Measurements from ENCODE around the gene APLP2. TPM values are rescaled to one million over a fixed set of nuclear protein-coding genes. Genes with fewer than 3 reads are reported as not detected.

Gene APLP2
- total RNA-seq, 1 experiment from 2014 or later = 210 TPM

GRCh38 chr11:130070109-130070845 is 583 bp downstream of the APLP2 start:
- Histone ChIP-seq H2AFZ (ENCODE audit: low read depth, low read length, poor library complexity, severe bottlenecking) (no peak overlapping the region), H3K4me1 (ENCODE audit: control insufficient read depth in 1 of 2, insufficient read depth in 2 of 2, low read length in 2 of 2) (peaks cover 13 to 29% of the 10 kb centered on the region in 2 experiments; a peak in 3 of 4 replicates), H4K20me1 (ENCODE audit: insufficient read depth) (no peaks in the 10 kb centered on the region), H3K79me2 (ENCODE audit: insufficient read depth, low read length) (peaks cover 47% of the 10 kb centered on the region), H3K27ac (ENCODE audit: low read depth, low read length) (peak overlapping the region; percentile 85), H3K4me2 (ENCODE audit: low read length) (peak overlapping the region; percentile 72), H3K9me3 (ENCODE audit: control insufficient read depth in 1 of 2, insufficient read depth in 1 of 2, low read depth in 1 of 2, low read length in 2 of 2) (no peaks in the 10 kb centered on the region), H3K36me3 (ENCODE audit: control insufficient read depth in 1 of 2, insufficient read depth in 2 of 2, low read length in 2 of 2) (no peaks in the 10 kb centered on the region), H3K27me3 (ENCODE audit: insufficient read depth, low read length) (no peaks in the 10 kb centered on the region), H3K4me3 (replicated peaks in 1 of 2; ENCODE audit: low read depth in 1 of 2, low read length in 2 of 2) (peak overlapping the region; percentile 71 to 79), H3K9me2 (ENCODE audit: insufficient read depth) (no peaks in the 10 kb centered on the region), H3K9ac (ENCODE audit: low read length) (peak overlapping the region; percentile 78)
- ChIA-PET POLR2A (interaction anchor here (0.6 to 2.1 kb wide), 4 partner anchors 11 to 68 kb away, joined by 3 to 6 read pairs (median 4); partner anchors contain the start of gene PRDM10), CTCF (no interaction called here), RAD21 (ENCODE audit: low non-redundant PET in 1 of 2, low total read pairs in 2 of 2, uncharacterized antibody in 2 of 2, unreplicated experiment in 2 of 2) (interaction anchor here in 1 of 2 experiments (0.7 kb wide), 1 partner anchor 10 kb away, joined by 4 read pairs; no protein-coding TSS in a partner anchor)
- intact Hi-C loops (cut with micrococcal nuclease) = no loop called here
- no peak for DNase-seq (ENCODE audit: low read depth, low spot score)
- no TSS peak for BruUV-seq (replicated peaks)
- peak; percentile 27 for ATAC-seq
- TF ChIP-seq, protein P1, sequence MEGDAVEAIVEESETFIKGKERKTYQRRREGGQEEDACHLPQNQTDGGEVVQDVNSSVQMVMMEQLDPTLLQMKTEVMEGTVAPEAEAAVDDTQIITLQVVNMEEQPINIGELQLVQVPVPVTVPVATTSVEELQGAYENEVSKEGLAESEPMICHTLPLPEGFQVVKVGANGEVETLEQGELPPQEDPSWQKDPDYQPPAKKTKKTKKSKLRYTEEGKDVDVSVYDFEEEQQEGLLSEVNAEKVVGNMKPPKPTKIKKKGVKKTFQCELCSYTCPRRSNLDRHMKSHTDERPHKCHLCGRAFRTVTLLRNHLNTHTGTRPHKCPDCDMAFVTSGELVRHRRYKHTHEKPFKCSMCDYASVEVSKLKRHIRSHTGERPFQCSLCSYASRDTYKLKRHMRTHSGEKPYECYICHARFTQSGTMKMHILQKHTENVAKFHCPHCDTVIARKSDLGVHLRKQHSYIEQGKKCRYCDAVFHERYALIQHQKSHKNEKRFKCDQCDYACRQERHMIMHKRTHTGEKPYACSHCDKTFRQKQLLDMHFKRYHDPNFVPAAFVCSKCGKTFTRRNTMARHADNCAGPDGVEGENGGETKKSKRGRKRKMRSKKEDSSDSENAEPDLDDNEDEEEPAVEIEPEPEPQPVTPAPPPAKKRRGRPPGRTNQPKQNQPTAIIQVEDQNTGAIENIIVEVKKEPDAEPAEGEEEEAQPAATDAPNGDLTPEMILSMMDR (IDR thresholded peaks at IDR 0.05 in 2 of 3, conservative IDR thresholded peaks at IDR 0.05 in 1 of 3; ENCODE audit: borderline replicate concordance in 1 of 3, insufficient read depth in 1 of 3, low read depth in 2 of 3, low read length in 2 of 3) = 0 out of 6 replicates have a peak, but pooled peaks of 1 of the 3 experiments have one; percentile 12
- no peak for TF ChIP-seq SRF (IDR thresholded peaks at IDR 0.05; ENCODE audit: low read depth)
- TF ChIP-seq ZFX (IDR thresholded peaks at IDR 0.05) = peak; percentile 53; the same call in 1 of the 2 replicates
- no peak for TF ChIP-seq ELF1 (IDR thresholded peaks at IDR 0.05; ENCODE audit: borderline replicate concordance, low read depth)
- no peak for TF ChIP-seq EZH2phosphoT487 (IDR thresholded peaks at IDR 0.05; ENCODE audit: borderline replicate concordance)

- Histone ChIP-seq H3K36me3 (ENCODE audit: control insufficient read depth in 1 of 2, insufficient read depth in 2 of 2, low read length in 2 of 2) (no peaks in the 10 kb centered on the region), H3K9me3 (ENCODE audit: control insufficient read depth in 1 of 2, insufficient read depth in 1 of 2, low read depth in 1 of 2, low read length in 2 of 2) (no peaks in the 10 kb centered on the region), H3K9ac (ENCODE audit: low read length) (peak overlapping the region; percentile 78), H3K79me2 (ENCODE audit: insufficient read depth, low read length) (peaks cover 53% of the 10 kb centered on the region), H2AFZ (ENCODE audit: low read depth, low read length, poor library complexity, severe bottlenecking) (no peak overlapping the region), H3K27me3 (ENCODE audit: insufficient read depth, low read length) (no peaks in the 10 kb centered on the region), H3K27ac (ENCODE audit: low read depth, low read length) (peak overlapping the region; percentile 85; the same call in 1 of the 2 replicates), H4K20me1 (ENCODE audit: insufficient read depth) (no peaks in the 10 kb centered on the region), H3K4me1 (ENCODE audit: control insufficient read depth in 1 of 2, insufficient read depth in 2 of 2, low read length in 2 of 2) (peaks cover 13 to 29% of the 10 kb centered on the region in 2 experiments; a peak in 3 of 4 replicates), H3K4me2 (ENCODE audit: low read length) (peak overlapping the region; percentile 72), H3K9me2 (ENCODE audit: insufficient read depth) (no peaks in the 10 kb centered on the region), H3K4me3 (replicated peaks in 1 of 2; ENCODE audit: low read depth in 1 of 2, low read length in 2 of 2) (peak overlapping the region; percentile 71 to 79)
- no peak for TF ChIP-seq SP1 (IDR thresholded peaks at IDR 0.05; ENCODE audit: low read depth)
- TF ChIP-seq SIN3A (IDR thresholded peaks at IDR 0.05; ENCODE audit: low read depth) = 0 out of 2 replicates have a peak, but pooled peaks have one; percentile 10
- intact Hi-C loops (cut with micrococcal nuclease) = no loop called here
- ChIA-PET RAD21 (ENCODE audit: low non-redundant PET in 1 of 2, low total read pairs in 2 of 2, uncharacterized antibody in 2 of 2, unreplicated experiment in 2 of 2) (interaction anchor here in 1 of 2 experiments (0.7 kb wide), 1 partner anchor 10 kb away, joined by 4 read pairs; no protein-coding TSS in a partner anchor), POLR2A (interaction anchor here (0.6 to 2.1 kb wide), 2 partner anchors 11 to 68 kb away, joined by 3 to 6 read pairs; partner anchors contain the start of gene PRDM10), CTCF (no interaction called here)
- ATAC-seq (no peak), DNase-seq (ENCODE audit: low read depth, low spot score) (no peak)
- no TSS peak for BruUV-seq (replicated peaks)
Observed at GRCh38 chr11:130070846-130071200, 1.1 kb downstream of the APLP2 start.
